ENCODE data around the gene TCF12. TPM values are rescaled to one million over a fixed set of nuclear protein-coding genes. Genes with fewer than 3 reads are reported as not detected.
"Not testable (repeated sequence)": the region's sequence is repeated elsewhere in the genome, so short reads cannot be mapped to it uniquely, and the experiment has no call there.

TCF12 gene
- total RNA-seq, 4 donors from 2014 or later = 105 to 446 (median 180) TPM

GRCh38 chr15:57158997-57159668 lies 240.7 kb downstream of the TCF12 start:
- in situ Hi-C loops (cut with MboI; ENCODE audit: low pct_ligation_motif_present in 1 of 4, low pct_unique_long_range_greater_than_20kb in 1 of 4, low sequenced_read_pairs in 3 of 4) = loop anchor here in 1 of 4 donors (25.0 kb wide), 1 partner anchor 378 kb away; no protein-coding TSS in a partner anchor
- Histone ChIP-seq H3K9me3 (no peaks in the 10 kb centered on the region), H3K4me3 (no peak overlapping the region), H3K4me1 (peaks cover 0 to 11% (median 0%) of the 10 kb centered on the region in 4 donors), H3K27ac (no peak overlapping the region), H3K27me3 (no peaks in the 10 kb centered on the region), H3K36me3 (no peaks in the 10 kb centered on the region)
- WGBS, 2 donors (ENCODE audit: low coverage in 1 of 2) = 69 to 84% methylated on average over 4 of the region's 4 CpGs
- TF ChIP-seq EP300 (IDR thresholded peaks at IDR 0.05; ENCODE audit: low read depth) = no peak
- no peak for TF ChIP-seq CTCF (IDR thresholded peaks at IDR 0.05)
- TF ChIP-seq POLR2AphosphoS5 (IDR thresholded peaks at IDR 0.05) = no peak
- TF ChIP-seq POLR2A (IDR thresholded peaks at IDR 0.05) = no peak
- DNase-seq = no peak
- intact Hi-C loops (cut with DNase I; ENCODE audit: low total_unique reads) = no loop called here

- in situ Hi-C loops (cut with MboI; ENCODE audit: low pct_ligation_motif_present in 1 of 4, low pct_unique_long_range_greater_than_20kb in 1 of 4, low sequenced_read_pairs in 3 of 4) = loop anchor here in 1 of 4 donors (25.0 kb wide), 1 partner anchor 378 kb away; no protein-coding TSS in a partner anchor
- TF ChIP-seq POLR2AphosphoS5 (IDR thresholded peaks at IDR 0.05) (no peak), EP300 (IDR thresholded peaks at IDR 0.05; ENCODE audit: low read depth) (no peak), POLR2A (IDR thresholded peaks at IDR 0.05) (no peak)
These were observed 241.3 kb downstream of the TCF12 start for GRCh38 chr15:57159767-57160166.

GRCh38 chr15:57160823-57161560 lies 242.5 kb downstream of the TCF12 start:
- in situ Hi-C loops (cut with MboI; ENCODE audit: low pct_ligation_motif_present in 1 of 4, low pct_unique_long_range_greater_than_20kb in 1 of 4, low sequenced_read_pairs in 3 of 4) = loop anchor here in 1 of 4 donors (25.0 kb wide), 1 partner anchor 376 kb away; no protein-coding TSS in a partner anchor
- Histone ChIP-seq H3K4me3 (no peak overlapping the region), H3K36me3 (no peaks in the 10 kb centered on the region), H3K9me3 (no peaks in the 10 kb centered on the region), H3K4me1 (peaks cover 0 to 11% (median 0%) of the 10 kb centered on the region in 4 donors), H3K27ac (no peak overlapping the region), H3K27me3 (no peaks in the 10 kb centered on the region)
- no peak for DNase-seq
- intact Hi-C loops (cut with DNase I; ENCODE audit: low total_unique reads) = no loop called here
- TF ChIP-seq POLR2AphosphoS5 (IDR thresholded peaks at IDR 0.05) (no peak), EP300 (IDR thresholded peaks at IDR 0.05; ENCODE audit: low read depth) (no peak), CTCF (IDR thresholded peaks at IDR 0.05) (no peak), POLR2A (IDR thresholded peaks at IDR 0.05) (no peak)
- WGBS, 2 donors (ENCODE audit: low coverage in 1 of 2) = 67 to 78% methylated on average over 2 of the region's 2 CpGs

More at GRCh38 chr15:57159767-57160166, 241.3 kb downstream of the TCF12 start:
- Histone ChIP-seq H3K4me1 (peaks cover 0 to 11% (median 0%) of the 10 kb centered on the region in 4 donors), H3K36me3 (no peaks in the 10 kb centered on the region), H3K27me3 (no peaks in the 10 kb centered on the region), H3K4me3 (no peak overlapping the region), H3K27ac (no peak overlapping the region), H3K9me3 (no peaks in the 10 kb centered on the region)
- DNase-seq = no peak
- intact Hi-C loops (cut with DNase I; ENCODE audit: low total_unique reads) = no loop called here

GRCh38 chr15:57164251-57164650 lies 245.8 kb downstream of the TCF12 start:
- WGBS, 2 donors (ENCODE audit: low coverage in 1 of 2) = 87 to 89% methylated on average over 2 to 7 of the region's 7 CpGs

GRCh38 chr15:57165992-57166391 lies 247.5 kb downstream of the TCF12 start:
- H3K36me3 ChIP-seq = peaks cover 0 to 3% (median 0%) of the 10 kb centered on the region in 4 donors
- no peak overlapping the region for H3K27ac ChIP-seq
- H3K4me1 ChIP-seq = no peaks in the 10 kb centered on the region
- H3K9me3 ChIP-seq = no peaks in the 10 kb centered on the region
- TF ChIP-seq POLR2A (IDR thresholded peaks at IDR 0.05) (no peak), CTCF (IDR thresholded peaks at IDR 0.05) (no peak), EP300 (IDR thresholded peaks at IDR 0.05; ENCODE audit: low read depth) (no peak), POLR2AphosphoS5 (IDR thresholded peaks at IDR 0.05) (no peak)
- no peaks in the 10 kb centered on the region for H3K27me3 ChIP-seq
- no peak for DNase-seq
- in situ Hi-C loops (cut with MboI; ENCODE audit: low pct_ligation_motif_present in 1 of 4, low pct_unique_long_range_greater_than_20kb in 1 of 4, low sequenced_read_pairs in 3 of 4) (loop anchor here in 1 of 4 donors (25.0 kb wide), 1 partner anchor 371 kb away; no protein-coding TSS in a partner anchor), intact Hi-C loops (cut with DNase I; ENCODE audit: low total_unique reads) (no loop called here)
- H3K4me3 ChIP-seq = no peak overlapping the region
- 53 to 61% methylated on average over 2 of the region's 2 CpGs for WGBS, 2 donors (ENCODE audit: low coverage in 1 of 2)

More at GRCh38 chr15:57164251-57164650, 245.8 kb downstream of the TCF12 start:
- H3K36me3 ChIP-seq; H3K4me1 ChIP-seq; H3K27ac ChIP-seq; H3K4me3 ChIP-seq; intact Hi-C loops (cut with DNase I; ENCODE audit: low total_unique reads); H3K27me3 ChIP-seq; H3K9me3 ChIP-seq; DNase-seq: not testable (repeated sequence)
- in situ Hi-C loops (cut with MboI; ENCODE audit: low pct_ligation_motif_present in 1 of 4, low pct_unique_long_range_greater_than_20kb in 1 of 4, low sequenced_read_pairs in 3 of 4) = loop anchor here in 1 of 4 donors (25.0 kb wide), 1 partner anchor 373 kb away; no protein-coding TSS in a partner anchor

All from transverse colon (tissue), 4 donors.